ENCODE results near the gene PTGIS.

DNA sequence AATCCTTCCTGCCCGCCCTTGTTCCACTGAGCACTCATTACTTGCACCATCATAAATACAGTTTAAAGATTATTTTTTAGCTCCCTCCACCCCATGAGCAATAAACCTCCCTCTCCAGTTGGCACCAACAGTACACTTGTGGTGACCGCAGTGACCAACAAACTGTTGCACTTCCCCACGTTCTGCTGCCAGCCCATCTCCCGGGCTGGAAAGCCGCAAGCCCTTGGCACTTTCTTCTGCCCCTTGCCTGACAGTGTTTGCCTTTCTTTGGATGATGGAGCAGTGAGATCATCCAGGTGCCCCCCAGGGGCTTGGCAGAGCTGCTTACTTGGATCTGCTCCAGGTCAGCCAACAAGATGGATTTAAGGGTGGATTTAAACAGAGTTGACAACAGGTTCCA is 107.0 kb downstream of the PTGIS start:
- TF ChIP-seq, protein P1, sequence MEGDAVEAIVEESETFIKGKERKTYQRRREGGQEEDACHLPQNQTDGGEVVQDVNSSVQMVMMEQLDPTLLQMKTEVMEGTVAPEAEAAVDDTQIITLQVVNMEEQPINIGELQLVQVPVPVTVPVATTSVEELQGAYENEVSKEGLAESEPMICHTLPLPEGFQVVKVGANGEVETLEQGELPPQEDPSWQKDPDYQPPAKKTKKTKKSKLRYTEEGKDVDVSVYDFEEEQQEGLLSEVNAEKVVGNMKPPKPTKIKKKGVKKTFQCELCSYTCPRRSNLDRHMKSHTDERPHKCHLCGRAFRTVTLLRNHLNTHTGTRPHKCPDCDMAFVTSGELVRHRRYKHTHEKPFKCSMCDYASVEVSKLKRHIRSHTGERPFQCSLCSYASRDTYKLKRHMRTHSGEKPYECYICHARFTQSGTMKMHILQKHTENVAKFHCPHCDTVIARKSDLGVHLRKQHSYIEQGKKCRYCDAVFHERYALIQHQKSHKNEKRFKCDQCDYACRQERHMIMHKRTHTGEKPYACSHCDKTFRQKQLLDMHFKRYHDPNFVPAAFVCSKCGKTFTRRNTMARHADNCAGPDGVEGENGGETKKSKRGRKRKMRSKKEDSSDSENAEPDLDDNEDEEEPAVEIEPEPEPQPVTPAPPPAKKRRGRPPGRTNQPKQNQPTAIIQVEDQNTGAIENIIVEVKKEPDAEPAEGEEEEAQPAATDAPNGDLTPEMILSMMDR (IDR thresholded peaks at IDR 0.05; ENCODE audit: insufficient read depth, low read length), result no peak
- TF ChIP-seq POLR2AphosphoS5 (IDR thresholded peaks at IDR 0.05; ENCODE audit: low read depth), result no peak
